H9 (cell line): ENCODE data around the gene AMT. TPM values are rescaled to one million over a fixed set of nuclear protein-coding genes. Genes with fewer than 3 reads are reported as not detected.

Experiments
- DNase-seq: peaks from one replicate; pipeline ENCODE4 v3.0.0-alpha.2; 2017
- H2AFZ ChIP-seq: one replicate; pipeline ENCODE4 v1.6.1; 2013; ENCODE audit warnings: mild to moderate bottlenecking, low read length, control low read depth, moderate library complexity
- H2AK5ac ChIP-seq: 2 replicates; pipeline ENCODE4 v1.6.1; 2013; ENCODE audit warnings: low read length, control low read depth, mixed read lengths; ENCODE audit not compliant: insufficient read length
- H2BK120ac ChIP-seq: one replicate; pipeline ENCODE4 v1.6.1; 2013; ENCODE audit warnings: low read depth, mild to moderate bottlenecking, low read length, control low read depth, inconsistent platforms; ENCODE audit not compliant: poor library complexity, severe bottlenecking
- H2BK12ac ChIP-seq: 2 replicates; pipeline ENCODE4 v1.6.1; 2013; ENCODE audit warnings: low read length, control low read depth, mixed read lengths, low read depth; ENCODE audit not compliant: insufficient read length
- H2BK15ac ChIP-seq: 2 replicates; pipeline ENCODE4 v1.6.1; 2013; ENCODE audit warnings: low read depth, low read length, control low read depth
- H2BK20ac ChIP-seq: one replicate; pipeline ENCODE4 v1.6.1; 2013; ENCODE audit warnings: low read depth, mild to moderate bottlenecking, low read length, control low read depth, inconsistent platforms; ENCODE audit not compliant: poor library complexity, severe bottlenecking
- H2BK5ac ChIP-seq: 2 replicates; pipeline ENCODE4 v1.6.1; 2013; ENCODE audit warnings: low read length, control low read depth, mixed read lengths; ENCODE audit not compliant: insufficient read length
- H3K14ac ChIP-seq: 2 replicates; pipeline ENCODE4 v1.6.1; 2013; ENCODE audit warnings: low read length, control low read depth; ENCODE audit not compliant: insufficient read depth
- H3K18ac ChIP-seq: 2 replicates; pipeline ENCODE4 v1.6.1; 2013; ENCODE audit warnings: low read depth, mild to moderate bottlenecking, mixed read lengths, low read length, control low read depth; ENCODE audit not compliant: insufficient read length
- H3K23ac ChIP-seq: 2 replicates; pipeline ENCODE4 v1.6.1; 2013; ENCODE audit warnings: low read length, control low read depth, mixed read lengths, low read depth; ENCODE audit not compliant: insufficient read length
- H3K23me2 ChIP-seq: 2 replicates; pipeline ENCODE4 v1.6.1; 2013; ENCODE audit warnings: low read depth, mild to moderate bottlenecking, mixed read lengths, low read length, control low read depth; ENCODE audit not compliant: insufficient read length, poor library complexity, severe bottlenecking
- H3K27ac ChIP-seq: 2 replicates; pipeline ENCODE4 v1.5.1; 2013; ENCODE audit warnings: low read length, control low read depth, mixed read lengths, low read depth; ENCODE audit not compliant: insufficient read length
- H3K27me3 ChIP-seq: 2 replicates; pipeline ENCODE4 v1.6.1; 2013; ENCODE audit warnings: low read length, control low read depth, inconsistent platforms; ENCODE audit not compliant: insufficient read depth
- H3K4ac ChIP-seq: 2 replicates; pipeline ENCODE4 v1.6.1; 2013; ENCODE audit warnings: low read depth, mild to moderate bottlenecking, control low read depth, inconsistent platforms, low read length, moderate library complexity
- H3K4me1 ChIP-seq: 2 replicates; pipeline ENCODE4 v1.6.1; 2013; ENCODE audit warnings: low read length, control low read depth, inconsistent platforms; ENCODE audit not compliant: insufficient read depth
- H3K4me2 ChIP-seq: 2 replicates; pipeline ENCODE4 v1.6.1; 2013; ENCODE audit warnings: low read length, control low read depth, mixed read lengths; ENCODE audit not compliant: insufficient read length, insufficient read depth
- H3K56ac ChIP-seq: 2 replicates; pipeline ENCODE4 v1.6.1; 2013; ENCODE audit warnings: low read depth, mild to moderate bottlenecking, mixed read lengths, low read length, control low read depth; ENCODE audit not compliant: insufficient read length
- H3K79me1 ChIP-seq: 2 replicates; pipeline ENCODE4 v1.6.1; 2013; ENCODE audit warnings: low read depth, mild to moderate bottlenecking, moderate library complexity, low read length, control low read depth, inconsistent platforms; ENCODE audit not compliant: insufficient read depth, poor library complexity, severe bottlenecking
- H3K79me2 ChIP-seq: 2 replicates; pipeline ENCODE4 v1.6.1; 2013; ENCODE audit warnings: low read length, control low read depth, inconsistent platforms; ENCODE audit not compliant: insufficient read depth
- H3K9ac ChIP-seq: 2 replicates; pipeline ENCODE4 v1.6.1; 2013; ENCODE audit warnings: low read length, control low read depth, mixed read lengths; ENCODE audit not compliant: insufficient read length; ENCODE audit errors: extremely low read depth
- H3K9me3 ChIP-seq: one replicate; pipeline ENCODE4 v1.6.1; 2013; ENCODE audit warnings: low read depth, low read length, inconsistent platforms; ENCODE audit not compliant: control insufficient read depth
- H3T11ph ChIP-seq: one replicate; pipeline ENCODE4 v1.6.1; 2013; ENCODE audit warnings: mild to moderate bottlenecking, low read length, control low read depth, inconsistent platforms
- H4K20me1 ChIP-seq: one replicate; pipeline ENCODE4 v1.6.1; 2013; ENCODE audit not compliant: control insufficient read depth, insufficient read length, insufficient read depth
- H4K5ac ChIP-seq: 2 replicates; pipeline ENCODE4 v1.6.1; 2013; ENCODE audit warnings: low read depth, mild to moderate bottlenecking, mixed read lengths, low read length, control low read depth; ENCODE audit not compliant: insufficient read length
- H4K8ac ChIP-seq: replicated peaks from 2 replicates; pipeline ENCODE4 v1.6.1; 2013; ENCODE audit warnings: low read length, control low read depth, mixed read lengths, low read depth; ENCODE audit not compliant: insufficient read length
- H4K91ac ChIP-seq: 2 replicates; pipeline ENCODE4 v1.6.1; 2013; ENCODE audit warnings: low read depth, mild to moderate bottlenecking, moderate library complexity, mixed read lengths, low read length, control low read depth; ENCODE audit not compliant: insufficient read length
- H3K27ac Mint-ChIP-seq, 3 experiments: 2 replicates in 2 of 3; 3 replicates in 1 of 3; pipeline ENCODE4 v1.8.0; 2020 to 2021; ENCODE audit warnings: mixed read lengths in 3 of 3, mild to moderate bottlenecking in 1 of 3, moderate library complexity in 1 of 3
- H3K27me3 Mint-ChIP-seq: 2 replicates; pipeline ENCODE4 v1.8.0; 2021; ENCODE audit warnings: low read depth, mild to moderate bottlenecking, moderate library complexity, mixed read lengths
- H3K36me3 Mint-ChIP-seq, 3 experiments: 2 replicates in 2 of 3; 3 replicates in 1 of 3; pipeline ENCODE4 v1.8.0; 2020 to 2021; ENCODE audit warnings: low read depth in 3 of 3, mixed read lengths in 3 of 3; ENCODE audit not compliant: insufficient read depth in 1 of 3
- H3K4me1 Mint-ChIP-seq, 2 experiments: 2 replicates each; pipeline ENCODE4 v1.8.0; 2020; ENCODE audit warnings: mixed read lengths in 2 of 2
- H3K4me3 Mint-ChIP-seq, 2 experiments: 2 replicates in 1 of 2; 3 replicates in 1 of 2; pipeline ENCODE4 v1.8.0; 2020 to 2021; ENCODE audit warnings: mild to moderate bottlenecking in 2 of 2, mixed read lengths in 2 of 2, moderate library complexity in 1 of 2
- H3K9me3 Mint-ChIP-seq, 2 experiments: 2 replicates in 1 of 2; 3 replicates in 1 of 2; pipeline ENCODE4 v1.8.0; 2020; ENCODE audit warnings: mild to moderate bottlenecking in 2 of 2, mixed read lengths in 2 of 2, moderate library complexity in 1 of 2
- WGBS: extraction: QIAGEN DNeasy Blood & Tissue Kit; methylation state at CpG from one replicate; pipeline ENCODE4 v1.1.7; 2013; ENCODE audit warnings: missing lambda C conversion rate, low lambda C conversion rate, mixed read lengths; ENCODE audit not compliant: insufficient read length; ENCODE audit errors: extremely low coverage; 5-methylcytosine and 5-hydroxymethylcytosine counted together
- total RNA-seq: library from RNA; stranded (reverse); gene quantifications from 2 replicates; pipeline ENCODE4 v1.2.1, GENCODE V29; 2021
- TF ChIP-seq, protein P1 (sequence below): fragments of 200-600 bp; sonication (generic); conservative IDR thresholded peaks from 3 replicates; pipeline ENCODE4 v1.8.0; 2021; ENCODE audit warnings: antibody characterized with exemption, mild to moderate bottlenecking

The AMT gene
- total RNA-seq, 1 experiment from 2014 or later: 41.2 TPM

DNA sequence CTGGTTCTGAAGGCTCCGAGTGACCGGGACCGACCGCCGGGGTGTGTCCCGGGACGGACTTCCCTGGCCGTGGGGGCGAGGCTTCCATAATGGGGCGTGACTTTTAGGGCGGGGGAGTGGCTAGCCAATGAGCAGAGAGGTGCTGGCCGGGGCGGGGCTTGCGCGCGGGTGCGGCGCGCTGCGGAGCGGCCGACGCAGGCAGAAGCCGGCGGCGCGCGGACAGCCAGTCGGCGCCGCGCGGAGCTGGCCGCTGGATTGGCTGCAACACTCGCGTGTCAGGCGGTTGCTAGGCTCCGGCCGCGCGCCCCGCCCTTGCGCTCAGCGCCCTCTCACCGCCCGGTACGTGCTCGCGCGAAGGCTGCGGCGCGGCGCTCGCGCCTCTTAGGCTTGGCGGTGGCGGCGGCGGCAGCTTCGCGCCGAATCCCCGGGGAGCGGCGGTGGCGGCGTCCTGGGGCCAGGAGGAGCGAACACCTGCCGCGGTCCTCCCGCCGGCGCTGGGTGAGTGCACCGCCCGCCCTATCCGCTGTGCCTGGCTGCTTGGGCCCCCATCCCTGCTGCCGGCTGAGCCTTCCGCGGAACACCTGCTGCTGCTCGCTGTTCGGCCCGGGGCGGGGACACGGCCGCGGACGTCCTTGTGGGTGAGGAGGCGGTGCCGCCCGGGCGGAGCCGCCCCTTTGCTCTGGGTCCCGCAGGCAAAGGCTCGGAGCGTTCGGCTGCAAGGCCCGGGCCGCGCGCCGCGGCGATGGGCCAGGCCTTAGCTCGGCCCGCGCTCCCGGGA lies 47.9 kb upstream of the AMT start, which contains the start of gene DAG1:
DAG1 (plus strand) TSS at position 332 of the 778 bp plus-strand sequence. CDS start 40,268 bp downstream, outside the sequence.
- WGBS: no CpG with 5 or more reads among the region's 108 CpGs
- no peaks in the 10 kb centered on the region for H3K9me3 ChIP-seq
- no peaks in the 10 kb centered on the region for H4K20me1 ChIP-seq
- Mint-ChIP-seq H3K27ac (peak within 1 kb of the TSS; percentile 97 to 99 (median 99)), H3K36me3 (peaks cover 14 to 19% (median 14%) of the 10 kb centered on the region in 3 experiments), H3K4me3 (peak within 1 kb of the TSS; percentile 86 to 90), H3K27me3 (no peaks in the 10 kb centered on the region), H3K9me3 (no peaks in the 10 kb centered on the region), H3K4me1 (peaks cover 27 to 30% of the 10 kb centered on the region in 2 experiments)
- H4K91ac ChIP-seq: no peak within 1 kb of the TSS
- TF ChIP-seq, protein P1, sequence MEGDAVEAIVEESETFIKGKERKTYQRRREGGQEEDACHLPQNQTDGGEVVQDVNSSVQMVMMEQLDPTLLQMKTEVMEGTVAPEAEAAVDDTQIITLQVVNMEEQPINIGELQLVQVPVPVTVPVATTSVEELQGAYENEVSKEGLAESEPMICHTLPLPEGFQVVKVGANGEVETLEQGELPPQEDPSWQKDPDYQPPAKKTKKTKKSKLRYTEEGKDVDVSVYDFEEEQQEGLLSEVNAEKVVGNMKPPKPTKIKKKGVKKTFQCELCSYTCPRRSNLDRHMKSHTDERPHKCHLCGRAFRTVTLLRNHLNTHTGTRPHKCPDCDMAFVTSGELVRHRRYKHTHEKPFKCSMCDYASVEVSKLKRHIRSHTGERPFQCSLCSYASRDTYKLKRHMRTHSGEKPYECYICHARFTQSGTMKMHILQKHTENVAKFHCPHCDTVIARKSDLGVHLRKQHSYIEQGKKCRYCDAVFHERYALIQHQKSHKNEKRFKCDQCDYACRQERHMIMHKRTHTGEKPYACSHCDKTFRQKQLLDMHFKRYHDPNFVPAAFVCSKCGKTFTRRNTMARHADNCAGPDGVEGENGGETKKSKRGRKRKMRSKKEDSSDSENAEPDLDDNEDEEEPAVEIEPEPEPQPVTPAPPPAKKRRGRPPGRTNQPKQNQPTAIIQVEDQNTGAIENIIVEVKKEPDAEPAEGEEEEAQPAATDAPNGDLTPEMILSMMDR: no peak
- no peak within 1 kb of the TSS for H4K8ac ChIP-seq
- H3K79me2 ChIP-seq: peaks cover 15% of the 10 kb centered on the region
- peaks cover 2% of the 10 kb centered on the region; the same call in 1 of the 2 replicates for H3K4me1 ChIP-seq
- H3K23me2 ChIP-seq: peaks cover 7% of the 10 kb centered on the region
- H2BK120ac ChIP-seq: no peak within 1 kb of the TSS
- no peak within 1 kb of the TSS for H2BK15ac ChIP-seq
- no peaks in the 10 kb centered on the region for H3K27me3 ChIP-seq
- no peaks in the 10 kb centered on the region for H3K79me1 ChIP-seq
- DNase-seq: peak; percentile 97
- H4K5ac ChIP-seq: no peak within 1 kb of the TSS
- H3K9ac ChIP-seq: peak within 1 kb of the TSS; percentile 71
- no peak within 1 kb of the TSS for H2BK5ac ChIP-seq
- no peak within 1 kb of the TSS for H2BK20ac ChIP-seq
- H3T11ph ChIP-seq: no peak within 1 kb of the TSS
- H2AFZ ChIP-seq: no peak within 1 kb of the TSS
- no peak within 1 kb of the TSS for H3K23ac ChIP-seq
- no peak within 1 kb of the TSS for H2BK12ac ChIP-seq
- peak within 1 kb of the TSS; percentile 84 for H3K27ac ChIP-seq
- H3K18ac ChIP-seq: peak within 1 kb of the TSS; percentile 24
- H3K4me2 ChIP-seq: peak within 1 kb of the TSS; percentile 96
- H3K56ac ChIP-seq: no peak within 1 kb of the TSS
- no peak within 1 kb of the TSS for H2AK5ac ChIP-seq
- peak within 1 kb of the TSS; percentile 80 for H3K14ac ChIP-seq
- H3K4ac ChIP-seq: no peak within 1 kb of the TSS; the same call in 1 of the 2 replicates
